ENCODE results near the gene STK24.

The STK24 gene

DNA sequence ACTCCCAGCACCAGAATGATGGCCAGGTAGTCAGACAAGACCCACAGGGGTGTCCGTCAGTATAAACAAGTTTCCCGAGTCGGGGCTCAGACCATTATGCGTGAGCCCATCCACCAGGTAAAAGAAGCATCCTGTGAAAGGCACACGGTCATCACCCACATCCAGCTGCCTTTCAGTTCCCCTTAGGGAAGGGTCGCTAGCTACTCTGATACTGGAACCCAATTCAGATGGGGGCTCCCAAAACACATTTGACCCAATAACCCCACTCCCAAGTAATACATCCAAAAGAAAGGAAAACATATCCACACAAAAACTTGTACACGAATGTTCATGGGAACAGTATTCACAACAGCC lies 66.8 kb downstream of the STK24 start:
- Histone ChIP-seq H3K4me1 (ENCODE audit: control insufficient read depth, insufficient read depth, low read length, unreplicated experiment) (peaks cover 39% of the 10 kb centered on the region), H3K79me2 (ENCODE audit: control insufficient read depth, insufficient read depth, low read length, unreplicated experiment) (peaks cover 74% of the 10 kb centered on the region), H3K27ac (ENCODE audit: low read depth, low read length) (peak overlapping the region; percentile 94), H2AFZ (ENCODE audit: low read length, unreplicated experiment) (no peak overlapping the region), H3K36me3 (ENCODE audit: insufficient read depth, low read length) (no peaks in the 10 kb centered on the region; the same call in 1 of the 2 replicates), H3K27me3 (ENCODE audit: insufficient read depth, low read length) (no peaks in the 10 kb centered on the region), H3K4me3 (ENCODE audit: low read depth, low read length) (peak overlapping the region; percentile 14; the same call in 1 of the 2 replicates)

DNA sequence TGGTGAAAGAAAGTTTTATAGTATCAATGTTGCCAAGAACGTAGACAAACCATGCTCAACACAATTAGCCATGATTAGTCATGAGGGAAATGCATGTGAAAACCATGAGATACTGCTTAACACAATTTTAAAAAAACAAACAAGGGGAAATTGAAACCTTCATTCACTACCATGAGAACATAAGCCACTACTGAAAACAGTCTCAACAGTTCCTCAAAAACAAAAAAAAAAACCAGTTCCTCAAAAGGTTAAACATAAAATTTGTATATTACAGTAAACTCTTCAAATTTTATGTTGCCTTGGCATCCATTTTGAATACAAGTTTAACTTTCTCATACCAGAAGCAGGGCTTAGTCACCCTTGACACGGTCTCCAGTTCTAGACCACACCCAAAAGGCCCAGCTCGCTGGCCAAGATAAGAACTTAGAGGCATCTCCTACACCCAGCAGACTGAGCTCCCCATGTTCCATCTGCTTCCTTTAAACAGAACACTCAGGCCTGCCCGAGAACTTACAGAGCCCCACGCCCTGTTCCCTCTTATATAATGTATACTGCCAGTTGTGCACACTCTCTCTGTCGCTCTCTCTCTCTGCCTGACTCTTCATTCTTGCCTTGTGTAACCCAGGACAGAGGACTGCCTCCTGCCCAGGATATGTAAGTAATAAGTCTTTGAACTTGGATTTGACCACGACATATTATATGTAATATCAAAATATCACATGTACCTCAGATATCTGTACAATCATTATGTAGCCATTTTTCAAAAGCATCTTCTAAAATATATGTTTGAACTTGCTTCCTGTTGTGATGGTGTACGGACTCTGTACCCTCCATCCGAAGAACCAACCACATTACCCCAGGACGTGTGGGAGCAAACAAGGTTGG lies 67.4 kb downstream of the STK24 start:
- Histone ChIP-seq H3K4me1 (ENCODE audit: control insufficient read depth, insufficient read depth, low read length, unreplicated experiment) (peaks cover 42% of the 10 kb centered on the region), H3K79me2 (ENCODE audit: control insufficient read depth, insufficient read depth, low read length, unreplicated experiment) (peaks cover 80% of the 10 kb centered on the region), H3K27ac (ENCODE audit: low read depth, low read length) (peak overlapping the region; percentile 94), H2AFZ (ENCODE audit: low read length, unreplicated experiment) (no peak overlapping the region), H3K27me3 (ENCODE audit: insufficient read depth, low read length) (no peaks in the 10 kb centered on the region), H3K4me3 (ENCODE audit: low read depth, low read length) (peak overlapping the region; percentile 14), H3K36me3 (ENCODE audit: insufficient read depth, low read length) (no peaks in the 10 kb centered on the region; the same call in 1 of the 2 replicates)

DNA sequence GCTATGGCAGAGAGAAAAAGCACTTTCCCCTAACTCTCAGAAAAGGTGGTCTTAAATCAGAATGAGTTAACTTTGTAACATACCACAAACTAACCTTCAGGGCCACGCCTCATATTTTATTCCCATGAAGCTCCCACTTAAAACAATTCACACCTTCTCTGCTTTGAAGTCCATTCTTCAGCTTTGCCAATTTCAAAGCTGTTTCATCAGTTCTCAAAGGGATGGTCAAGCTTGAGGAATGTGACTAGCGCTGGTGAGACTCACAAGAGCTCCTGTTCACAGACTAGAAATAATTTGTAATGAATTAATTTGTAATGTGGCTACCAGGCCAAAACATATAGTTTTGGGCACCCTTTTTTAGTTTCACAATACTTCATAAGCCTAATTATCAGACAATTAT lies 68.2 kb downstream of the STK24 start:
- Histone ChIP-seq H3K27me3 (ENCODE audit: insufficient read depth, low read length) (no peaks in the 10 kb centered on the region), H3K4me3 (ENCODE audit: low read depth, low read length) (peak overlapping the region; percentile 14), H3K27ac (ENCODE audit: low read depth, low read length) (peak overlapping the region; percentile 94), H3K4me1 (ENCODE audit: control insufficient read depth, insufficient read depth, low read length, unreplicated experiment) (peaks cover 50% of the 10 kb centered on the region), H3K36me3 (ENCODE audit: insufficient read depth, low read length) (no peaks in the 10 kb centered on the region; the same call in 1 of the 2 replicates), H3K79me2 (ENCODE audit: control insufficient read depth, insufficient read depth, low read length, unreplicated experiment) (peaks cover 80% of the 10 kb centered on the region), H2AFZ (ENCODE audit: low read length, unreplicated experiment) (no peak overlapping the region)

DNA sequence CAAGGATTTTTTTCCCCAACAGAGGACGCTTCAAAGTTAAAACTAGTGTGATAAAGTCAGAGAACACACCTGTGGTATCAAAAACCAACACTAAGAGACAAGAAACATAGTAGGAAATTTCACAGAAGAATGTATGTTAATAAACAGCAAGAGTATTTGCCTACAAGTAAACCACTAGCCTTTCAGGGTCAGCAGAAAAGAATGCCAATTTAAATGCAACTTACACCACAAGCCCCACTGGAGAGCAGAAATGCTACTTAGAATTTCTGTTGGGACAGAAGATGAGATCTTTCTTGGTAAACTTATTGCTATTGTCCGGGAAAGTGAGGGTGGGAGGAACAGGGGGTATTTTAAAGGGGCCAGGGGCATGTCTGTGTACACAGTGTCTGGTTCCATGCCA lies 68.6 kb downstream of the STK24 start:
- Histone ChIP-seq H3K79me2 (ENCODE audit: control insufficient read depth, insufficient read depth, low read length, unreplicated experiment) (peaks cover 81% of the 10 kb centered on the region), H3K27ac (ENCODE audit: low read depth, low read length) (peak overlapping the region; percentile 94), H3K27me3 (ENCODE audit: insufficient read depth, low read length) (no peaks in the 10 kb centered on the region), H2AFZ (ENCODE audit: low read length, unreplicated experiment) (no peak overlapping the region), H3K36me3 (ENCODE audit: insufficient read depth, low read length) (no peaks in the 10 kb centered on the region), H3K4me3 (ENCODE audit: low read depth, low read length) (peak overlapping the region; percentile 14; the same call in 1 of the 2 replicates), H3K4me1 (ENCODE audit: control insufficient read depth, insufficient read depth, low read length, unreplicated experiment) (peaks cover 54% of the 10 kb centered on the region)

DNA sequence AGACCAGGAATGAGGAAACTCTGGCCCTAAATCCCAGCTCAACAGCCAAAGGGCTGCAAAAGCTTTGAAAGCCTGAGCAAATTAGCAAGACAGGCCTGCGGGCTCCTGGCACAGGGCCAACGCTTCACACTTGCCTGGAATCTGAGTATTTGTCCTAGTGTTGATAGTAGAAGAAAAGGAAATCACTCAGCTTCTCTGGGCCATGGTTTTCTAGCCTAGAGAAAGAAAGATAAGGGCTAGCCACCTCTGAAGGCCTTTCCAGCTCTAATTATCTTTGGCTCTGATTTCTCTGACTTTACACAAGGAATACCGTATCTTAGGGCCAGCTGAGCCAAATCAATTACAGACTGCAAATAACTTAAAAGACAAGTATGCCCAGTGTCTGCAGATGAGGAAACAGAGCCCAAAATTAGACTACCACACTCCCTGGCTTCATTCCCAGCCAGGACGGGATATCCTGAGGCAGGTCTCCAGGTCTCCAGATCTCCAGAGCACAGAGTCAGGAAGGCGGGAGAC lies 69.6 kb downstream of the STK24 start:
- peak overlapping the region; percentile 94 for H3K27ac ChIP-seq (ENCODE audit: low read depth, low read length)
- no peak overlapping the region for H3K4me3 ChIP-seq (ENCODE audit: low read depth, low read length)
- peaks cover 84% of the 10 kb centered on the region for H3K79me2 ChIP-seq (ENCODE audit: control insufficient read depth, insufficient read depth, low read length, unreplicated experiment)
- H2AFZ ChIP-seq (ENCODE audit: low read length, unreplicated experiment) = no peak overlapping the region
- peaks cover 61% of the 10 kb centered on the region for H3K4me1 ChIP-seq (ENCODE audit: control insufficient read depth, insufficient read depth, low read length, unreplicated experiment)
- no peaks in the 10 kb centered on the region for H3K27me3 ChIP-seq (ENCODE audit: insufficient read depth, low read length)
- 0 out of 2 replicates have a peak, but pooled peaks cover 2% of the 10 kb centered on the region for H3K36me3 ChIP-seq (ENCODE audit: insufficient read depth, low read length)

DNA sequence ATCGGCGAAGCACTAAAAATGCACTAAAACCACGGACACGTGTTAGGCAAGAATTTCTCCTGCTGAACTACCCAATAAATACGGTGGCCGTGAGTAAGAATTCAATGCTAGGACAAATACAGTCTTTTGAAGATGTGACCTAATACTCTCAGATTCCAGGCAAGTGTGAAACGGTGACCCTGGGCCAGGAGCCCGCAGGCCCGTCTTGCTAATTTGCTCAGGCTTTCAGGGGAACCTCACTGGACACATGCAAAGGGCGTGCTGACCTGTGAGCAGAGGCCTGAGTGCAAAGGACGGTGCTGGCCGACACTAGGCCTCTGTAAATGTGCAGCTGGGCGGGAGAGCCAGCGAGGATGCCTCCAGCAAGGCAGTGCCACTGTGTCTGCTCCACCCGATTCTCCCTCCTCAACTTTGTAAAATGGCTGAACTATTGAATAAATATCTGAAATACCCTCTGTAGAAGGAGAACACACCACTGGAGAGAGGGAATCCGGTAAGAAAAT lies 70.1 kb downstream of the STK24 start:
- Histone ChIP-seq H3K27ac (ENCODE audit: low read depth, low read length) (peak overlapping the region; percentile 94; the same call in 1 of the 2 replicates), H3K27me3 (ENCODE audit: insufficient read depth, low read length) (no peaks in the 10 kb centered on the region), H3K4me1 (ENCODE audit: control insufficient read depth, insufficient read depth, low read length, unreplicated experiment) (peaks cover 61% of the 10 kb centered on the region)

DNA sequence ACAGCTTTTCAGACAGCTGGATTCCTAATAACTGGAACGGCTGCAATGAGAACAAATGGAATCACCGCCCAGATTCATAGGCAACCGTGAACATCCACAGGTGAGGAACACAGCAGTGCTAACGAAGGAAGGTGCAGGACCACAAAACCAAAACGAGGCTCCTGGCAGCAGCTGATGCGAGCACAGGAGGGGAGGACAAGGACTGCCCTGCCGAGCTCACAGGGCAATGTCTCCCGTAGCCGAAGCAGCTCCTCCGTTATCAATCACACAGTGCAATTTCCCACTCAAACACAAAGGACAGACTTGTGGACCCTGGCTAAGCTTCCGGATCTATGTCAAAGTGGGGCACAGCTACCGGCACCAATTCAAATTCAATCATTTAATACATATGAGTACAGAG lies 70.6 kb downstream of the STK24 start:
- no peaks in the 10 kb centered on the region for H3K27me3 ChIP-seq (ENCODE audit: insufficient read depth, low read length)
- H3K4me1 ChIP-seq (ENCODE audit: control insufficient read depth, insufficient read depth, low read length, unreplicated experiment) = peaks cover 61% of the 10 kb centered on the region
- 0 out of 2 replicates have a peak, but pooled peaks cover 2% of the 10 kb centered on the region for H3K36me3 ChIP-seq (ENCODE audit: insufficient read depth, low read length)
- no peak overlapping the region for H2AFZ ChIP-seq (ENCODE audit: low read length, unreplicated experiment)
- no peak overlapping the region for H3K27ac ChIP-seq (ENCODE audit: low read depth, low read length)
- no peak overlapping the region for H3K4me3 ChIP-seq (ENCODE audit: low read depth, low read length)
- peaks cover 85% of the 10 kb centered on the region for H3K79me2 ChIP-seq (ENCODE audit: control insufficient read depth, insufficient read depth, low read length, unreplicated experiment)

More for the DNA sequence above, 70.1 kb downstream of the STK24 start:
- H2AFZ ChIP-seq (ENCODE audit: low read length, unreplicated experiment) = no peak overlapping the region
- no peak overlapping the region for H3K4me3 ChIP-seq (ENCODE audit: low read depth, low read length)
- H3K79me2 ChIP-seq (ENCODE audit: control insufficient read depth, insufficient read depth, low read length, unreplicated experiment) = peaks cover 85% of the 10 kb centered on the region
- 0 out of 2 replicates have a peak, but pooled peaks cover 2% of the 10 kb centered on the region for H3K36me3 ChIP-seq (ENCODE audit: insufficient read depth, low read length)

DNA sequence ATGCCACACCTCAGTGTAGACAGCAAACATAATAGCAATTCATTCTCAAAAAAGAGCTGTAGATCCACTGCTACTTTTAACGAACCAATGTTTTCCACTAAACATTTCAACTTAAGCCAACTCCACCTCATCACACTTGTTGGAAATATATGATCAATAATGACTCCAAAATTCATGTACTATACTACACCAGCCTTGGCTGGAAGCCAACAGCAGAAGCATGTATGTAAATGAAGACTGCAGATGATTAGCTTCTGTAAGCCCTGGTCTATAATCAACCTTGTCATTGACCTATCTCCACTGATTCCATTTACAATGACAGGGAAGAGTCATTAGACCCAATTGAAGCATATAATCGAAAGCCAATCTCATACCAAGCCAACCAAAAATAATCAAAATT lies 71.7 kb downstream of the STK24 start:
- Histone ChIP-seq H3K79me2 (ENCODE audit: control insufficient read depth, insufficient read depth, low read length, unreplicated experiment) (peaks cover 89% of the 10 kb centered on the region), H3K36me3 (ENCODE audit: insufficient read depth, low read length) (0 out of 2 replicates have a peak, but pooled peaks cover 2% of the 10 kb centered on the region), H3K27ac (ENCODE audit: low read depth, low read length) (no peak overlapping the region), H3K4me3 (ENCODE audit: low read depth, low read length) (no peak overlapping the region), H3K4me1 (ENCODE audit: control insufficient read depth, insufficient read depth, low read length, unreplicated experiment) (peaks cover 57% of the 10 kb centered on the region), H3K27me3 (ENCODE audit: insufficient read depth, low read length) (no peaks in the 10 kb centered on the region), H2AFZ (ENCODE audit: low read length, unreplicated experiment) (no peak overlapping the region)

DNA sequence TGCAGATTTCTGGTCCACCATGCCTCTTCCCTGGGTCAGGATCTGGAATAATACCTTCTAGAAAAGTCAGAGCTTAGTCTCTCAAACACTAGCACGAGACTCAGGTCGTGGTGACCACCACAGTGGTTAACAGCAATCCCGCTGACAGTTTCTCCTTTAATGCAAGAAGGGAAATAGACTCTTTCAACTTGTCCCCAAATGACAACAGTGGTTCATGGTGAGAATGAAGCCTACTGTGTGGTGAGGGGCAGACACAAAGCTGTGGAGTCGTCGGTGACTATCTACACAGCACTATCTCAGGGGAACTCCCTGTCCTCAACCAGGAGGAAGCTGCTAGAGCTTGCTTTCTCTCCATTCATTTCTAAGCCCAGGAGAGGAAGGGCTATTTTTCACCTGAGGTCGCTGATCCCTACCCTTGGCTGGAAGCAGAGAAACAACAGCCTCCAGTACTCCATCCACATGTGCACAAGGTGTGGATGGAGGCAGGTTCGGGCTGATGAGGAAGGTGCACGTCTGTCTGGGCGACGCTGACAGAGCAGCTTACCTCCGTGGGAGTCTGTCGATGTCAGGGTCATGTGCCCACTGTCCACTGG lies 72.4 kb downstream of the STK24 start:
- Histone ChIP-seq H2AFZ (ENCODE audit: low read length, unreplicated experiment) (no peak overlapping the region), H3K4me1 (ENCODE audit: control insufficient read depth, insufficient read depth, low read length, unreplicated experiment) (peaks cover 50% of the 10 kb centered on the region), H3K27ac (ENCODE audit: low read depth, low read length) (no peak overlapping the region; the same call in 1 of the 2 replicates), H3K27me3 (ENCODE audit: insufficient read depth, low read length) (no peaks in the 10 kb centered on the region), H3K79me2 (ENCODE audit: control insufficient read depth, insufficient read depth, low read length, unreplicated experiment) (peaks cover 88% of the 10 kb centered on the region), H3K4me3 (ENCODE audit: low read depth, low read length) (peak overlapping the region; percentile 58; the same call in 1 of the 2 replicates), H3K36me3 (ENCODE audit: insufficient read depth, low read length) (0 out of 2 replicates have a peak, but pooled peaks cover 2% of the 10 kb centered on the region)

DNA sequence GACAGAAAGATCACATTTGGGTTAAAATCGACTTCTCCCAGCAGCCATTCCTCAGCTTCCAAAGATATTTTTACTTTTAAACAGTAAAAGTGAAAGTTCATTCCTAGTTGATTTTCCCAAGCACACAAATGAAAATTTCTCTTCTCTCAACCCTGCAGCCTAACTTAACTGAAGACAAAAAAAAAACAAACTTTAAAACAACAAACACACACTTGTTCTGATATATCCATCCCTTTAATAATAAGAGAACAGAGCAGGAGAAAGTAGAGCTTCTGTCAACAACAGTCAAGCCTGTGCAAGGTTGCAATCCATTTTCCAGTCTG lies 72.9 kb downstream of the STK24 start:
- Histone ChIP-seq H3K4me1 (ENCODE audit: control insufficient read depth, insufficient read depth, low read length, unreplicated experiment) (peaks cover 45% of the 10 kb centered on the region), H3K27ac (ENCODE audit: low read depth, low read length) (peak overlapping the region; percentile 11; the same call in 1 of the 2 replicates), H3K79me2 (ENCODE audit: control insufficient read depth, insufficient read depth, low read length, unreplicated experiment) (peaks cover 92% of the 10 kb centered on the region), H2AFZ (ENCODE audit: low read length, unreplicated experiment) (no peak overlapping the region), H3K36me3 (ENCODE audit: insufficient read depth, low read length) (0 out of 2 replicates have a peak, but pooled peaks cover 2% of the 10 kb centered on the region), H3K27me3 (ENCODE audit: insufficient read depth, low read length) (no peaks in the 10 kb centered on the region), H3K4me3 (ENCODE audit: low read depth, low read length) (peak overlapping the region; percentile 58)
